ENCODE measurements around the gene EPHA6.

GRCh38 chr3:97674461-97674860 lies 860.1 kb downstream of the EPHA6 start:
- TF ChIP-seq CTCF (IDR thresholded peaks at IDR 0.05): no peak
- no peak for TF ChIP-seq CHD2 (IDR thresholded peaks at IDR 0.05; ENCODE audit: low read length, partially characterized antibody)
- no peak for TF ChIP-seq KDM1A (IDR thresholded peaks at IDR 0.05; ENCODE audit: low read depth)
- no peak for TF ChIP-seq PHF8 (IDR thresholded peaks at IDR 0.05; ENCODE audit: borderline replicate concordance, low read depth)
- TF ChIP-seq RCOR1 (IDR thresholded peaks at IDR 0.05; ENCODE audit: low read depth, low read length): no peak
- no peak for TF ChIP-seq POLR2A (IDR thresholded peaks at IDR 0.05; ENCODE audit: low read length)

Data from A549 (cell line).